Left lung (tissue), 10 donors: ENCODE data around the gene COX7B. TPM values are rescaled to one million over a fixed set of nuclear protein-coding genes. Genes with fewer than 3 reads are reported as not detected.

ENCODE experiments used
- ATAC-seq: fragments of 200-7000 bp; cut with Tn5 transposase; one replicate; pipeline ENCODE4 v1.9.1; 2020; ENCODE audit warnings: moderate library complexity
- DNase-seq, 4 donors: peaks; one replicate each; pipeline ENCODE4 v3.0.0-alpha.2; 2013 to 2020
- H3K27ac ChIP-seq, 2 donors: fragments of 200-600 bp; sonication (generic) in 1 of 2; one replicate each; pipeline versions ENCODE4 v1.5.0 to v1.8.0; 2020 to 2021
- H3K27me3 ChIP-seq, 2 donors: fragments of 200-600 bp; sonication (generic) in 1 of 2; one replicate each; pipeline versions ENCODE4 v1.5.0 to v1.8.0; 2020 to 2021
- H3K36me3 ChIP-seq, 2 donors: fragments of 200-600 bp; sonication (generic) in 1 of 2; one replicate each; pipeline versions ENCODE4 v1.5.0 to v1.8.0; 2020 to 2021
- H3K4me1 ChIP-seq, 2 donors: fragments of 200-600 bp; one replicate each; pipeline ENCODE4 v1.8.0; 2021
- H3K4me3 ChIP-seq, 2 donors: fragments of 200-600 bp; sonication (generic) in 1 of 2; one replicate each; pipeline versions ENCODE4 v1.5.0 to v1.8.0; 2020 to 2021; ENCODE audit warnings: mild to moderate bottlenecking in 1 of 2
- H3K9me3 ChIP-seq, 2 donors: fragments of 200-600 bp; sonication (generic) in 1 of 2; one replicate each; pipeline versions ENCODE4 v1.5.0 to v1.8.0; 2020 to 2021
- intact Hi-C, 2 donors: fragments of 100-400 bp; cut with DNase I; formaldehyde crosslinking; loops; one replicate each; pipeline versions ENCODE4 v1.11.2 to v1.14.2; 2022
- polyA plus RNA-seq, 6 donors: library from polyadenylated mRNA; unstranded; fragments of 120-200 nt; gene quantifications; one replicate each; pipeline ENCODE4 v1.2.1, GENCODE V29; 2013; ENCODE audit not compliant: insufficient read length in 6 of 6
- total RNA-seq, 2 donors: library from RNA; stranded (reverse); fragmentation: NEBNext Ultra II Directional; extraction: Animal tissue kit (Norgen Biotek cat#: 25700); gene quantifications; one replicate each; pipeline ENCODE4 v1.2.1, GENCODE V29; 2021
- TF ChIP-seq, protein P1 (sequence below), 2 donors: fragments of 200-600 bp; sonication (generic) in 1 of 2; IDR thresholded peaks; one replicate each; pipeline versions ENCODE4 v1.5.0 to v1.8.0; 2021; ENCODE audit warnings: antibody characterized with exemption in 2 of 2
- donor health status: DM: no; HTN: yes; CAD: no.
- donor health status: DM: no; HTN: no; CAD: no.

The COX7B gene
- total and polyA plus RNA-seq, 8 donors = 151 to 215 (median 183) TPM

DNA sequence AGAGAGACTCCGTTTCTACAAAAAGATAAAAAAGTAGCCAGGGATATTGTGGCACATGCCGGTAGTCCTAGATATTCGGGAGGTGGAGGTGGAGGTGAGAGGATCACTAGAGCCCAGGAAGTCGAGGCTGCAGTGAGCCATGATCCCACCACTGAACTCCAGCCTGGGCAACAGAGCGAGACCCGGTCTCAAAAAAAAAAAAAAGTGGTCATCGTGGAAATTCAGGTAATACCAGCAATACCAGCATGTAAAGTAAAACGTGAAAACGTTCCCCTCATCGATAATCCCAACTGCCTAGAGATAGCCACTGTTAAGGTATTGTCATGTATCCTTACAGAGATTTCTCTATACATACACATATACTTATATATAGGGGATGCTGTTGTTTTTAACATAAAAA, 5.6 kb upstream of the COX7B start:
- intact Hi-C loops = no loop called here
- Histone ChIP-seq H3K27me3 (no peaks in the 10 kb centered on the region), H3K4me1 (peaks cover 8 to 18% of the 10 kb centered on the region in 2 donors), H3K36me3 (no peaks in the 10 kb centered on the region), H3K9me3 (no peaks in the 10 kb centered on the region), H3K4me3 (peak overlapping the region in 1 of 2 donors; percentile 60), H3K27ac (peak overlapping the region in 1 of 2 donors; percentile 92)
- ATAC-seq (no peak), DNase-seq (no peak)
- TF ChIP-seq, protein P1, sequence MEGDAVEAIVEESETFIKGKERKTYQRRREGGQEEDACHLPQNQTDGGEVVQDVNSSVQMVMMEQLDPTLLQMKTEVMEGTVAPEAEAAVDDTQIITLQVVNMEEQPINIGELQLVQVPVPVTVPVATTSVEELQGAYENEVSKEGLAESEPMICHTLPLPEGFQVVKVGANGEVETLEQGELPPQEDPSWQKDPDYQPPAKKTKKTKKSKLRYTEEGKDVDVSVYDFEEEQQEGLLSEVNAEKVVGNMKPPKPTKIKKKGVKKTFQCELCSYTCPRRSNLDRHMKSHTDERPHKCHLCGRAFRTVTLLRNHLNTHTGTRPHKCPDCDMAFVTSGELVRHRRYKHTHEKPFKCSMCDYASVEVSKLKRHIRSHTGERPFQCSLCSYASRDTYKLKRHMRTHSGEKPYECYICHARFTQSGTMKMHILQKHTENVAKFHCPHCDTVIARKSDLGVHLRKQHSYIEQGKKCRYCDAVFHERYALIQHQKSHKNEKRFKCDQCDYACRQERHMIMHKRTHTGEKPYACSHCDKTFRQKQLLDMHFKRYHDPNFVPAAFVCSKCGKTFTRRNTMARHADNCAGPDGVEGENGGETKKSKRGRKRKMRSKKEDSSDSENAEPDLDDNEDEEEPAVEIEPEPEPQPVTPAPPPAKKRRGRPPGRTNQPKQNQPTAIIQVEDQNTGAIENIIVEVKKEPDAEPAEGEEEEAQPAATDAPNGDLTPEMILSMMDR (IDR thresholded peaks at IDR 0.05) = no peak

DNA sequence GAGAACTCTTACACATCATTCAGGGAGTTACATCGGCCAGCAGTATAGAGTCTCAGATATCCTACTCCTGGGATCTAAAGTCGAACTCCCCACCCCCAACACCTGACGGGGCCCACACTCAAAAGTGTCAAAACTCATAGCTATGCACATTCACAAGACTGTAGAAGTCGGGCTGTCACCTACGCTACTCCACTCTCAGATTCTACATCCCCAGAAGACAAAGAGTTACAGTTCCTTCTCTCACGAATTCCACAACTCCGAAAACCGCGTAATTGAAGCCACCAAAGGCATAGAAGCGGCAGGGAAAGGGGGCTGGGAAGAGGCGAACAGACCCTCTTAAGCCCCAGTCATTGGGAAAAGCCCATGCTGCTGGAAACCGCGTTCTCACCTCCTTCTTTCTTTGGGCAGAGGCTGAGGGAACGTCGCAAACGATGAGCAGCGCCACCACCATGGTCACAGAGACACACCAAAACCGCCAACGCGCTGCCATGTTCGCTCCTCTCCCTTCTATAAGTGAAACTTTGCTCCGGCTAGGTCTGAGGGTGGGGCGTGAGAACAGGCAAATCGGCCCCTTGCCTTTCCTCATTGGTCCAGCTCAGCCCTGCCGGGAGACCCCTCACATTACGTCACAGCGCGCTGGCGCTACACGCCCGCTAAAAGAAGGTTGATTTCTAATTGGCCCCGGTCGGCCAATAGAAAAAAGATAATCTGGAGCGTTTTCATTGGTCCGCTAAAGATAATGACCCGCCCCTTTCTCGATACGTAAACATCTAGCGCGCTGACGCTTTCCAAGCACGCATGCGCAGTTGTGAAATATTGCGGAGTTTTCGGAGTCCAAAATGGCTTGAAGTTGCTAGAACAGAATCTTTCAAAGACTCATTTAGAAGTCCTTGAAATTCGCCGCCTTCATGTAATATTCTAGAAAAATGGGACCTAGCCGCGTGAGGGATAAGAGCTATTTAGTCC, 4.1 kb upstream of the COX7B start, which contains the start of gene MAGT1:
MAGT1 (minus strand) TSS at position 515 of the 966 bp plus-strand sequence; CDS start at position 490, 25 bp downstream.
- ATAC-seq (peak; percentile 93), DNase-seq (peak; percentile 88 to 97 (median 92))
- intact Hi-C loops = no loop called here
- TF ChIP-seq, protein P1 (IDR thresholded peaks at IDR 0.05) = no peak
- H3K36me3 ChIP-seq = no peaks in the 10 kb centered on the region
- H3K9me3 ChIP-seq = no peaks in the 10 kb centered on the region
- no peaks in the 10 kb centered on the region for H3K27me3 ChIP-seq
- H3K4me3 ChIP-seq = peak within 1 kb of the TSS; percentile 38 to 60
- H3K27ac ChIP-seq = peak within 1 kb of the TSS; percentile 91 to 92
- peaks cover 8 to 18% of the 10 kb centered on the region in 2 donors for H3K4me1 ChIP-seq

DNA sequence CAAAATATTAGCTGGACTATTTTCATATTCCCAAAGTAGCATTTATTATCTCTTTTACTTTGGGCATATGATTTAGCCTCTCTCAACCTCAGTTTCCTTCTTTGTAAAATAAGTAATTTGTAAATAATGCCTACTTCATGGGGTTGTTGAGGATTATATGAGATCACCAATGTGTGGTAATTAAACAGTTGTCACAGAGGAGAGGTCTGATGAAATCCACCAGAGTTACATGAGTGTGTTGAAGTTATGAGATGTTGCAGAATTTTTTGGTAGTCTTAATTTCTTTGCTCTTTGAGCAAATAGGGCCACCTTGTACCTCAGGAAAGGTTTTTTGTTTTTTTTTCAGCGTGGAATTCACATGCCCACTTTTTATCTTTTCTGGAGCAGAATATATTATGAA, 1.4 kb downstream of the COX7B start:
- Histone ChIP-seq H3K27ac (peak overlapping the region; percentile 73 to 89), H3K27me3 (no peaks in the 10 kb centered on the region), H3K4me1 (peaks cover 8 to 19% of the 10 kb centered on the region in 2 donors), H3K9me3 (no peaks in the 10 kb centered on the region), H3K4me3 (peak overlapping the region; percentile 27 to 54), H3K36me3 (peaks cover 0 to 25% of the 10 kb centered on the region in 2 donors)
- TF ChIP-seq, protein P1 (IDR thresholded peaks at IDR 0.05) = no peak
- intact Hi-C loops = no loop called here
- DNase-seq (no peak), ATAC-seq (no peak)

DNA sequence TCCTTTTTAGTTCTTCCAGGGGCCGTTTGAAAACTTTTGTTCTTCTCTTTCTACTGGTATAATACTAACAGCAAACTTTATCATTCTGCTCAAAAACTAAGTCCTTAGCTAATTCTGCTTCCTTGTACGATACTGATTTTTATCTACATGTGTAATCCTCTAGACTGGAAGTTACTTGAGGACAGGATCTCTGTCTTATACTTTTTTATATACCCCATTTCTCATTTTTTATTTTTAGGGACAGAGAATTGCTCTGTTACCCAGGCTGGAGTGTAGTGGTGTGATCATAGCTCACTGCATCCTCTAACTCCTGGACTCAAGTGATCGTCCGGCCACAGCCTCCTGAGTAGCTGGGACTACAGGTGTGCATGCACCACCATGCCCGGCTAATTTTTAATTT, 2.2 kb downstream of the COX7B start:
- peaks cover 0 to 26% of the 10 kb centered on the region in 2 donors for H3K36me3 ChIP-seq
- peak overlapping the region in 1 of 2 donors; percentile 54 for H3K4me3 ChIP-seq
- TF ChIP-seq, protein P1 (IDR thresholded peaks at IDR 0.05) = no peak
- H3K27me3 ChIP-seq = no peaks in the 10 kb centered on the region
- no peaks in the 10 kb centered on the region for H3K9me3 ChIP-seq
- ATAC-seq (no peak), DNase-seq (no peak)
- intact Hi-C loops = no loop called here
- H3K27ac ChIP-seq = no peak overlapping the region
- peaks cover 8 to 19% of the 10 kb centered on the region in 2 donors for H3K4me1 ChIP-seq
